Gastrocnemius medialis (tissue), 4 donors: Measurements from ENCODE around the gene CHRM1. TPM values are rescaled to one million over a fixed set of nuclear protein-coding genes. Genes with fewer than 3 reads are reported as not detected.

Source experiments
- ATAC-seq, 2 donors: fragments of 150-250 bp; one replicate each; pipeline ENCODE4 v1.9.1; 2016
- DNase-seq, 2 donors: peaks; one replicate each; pipeline ENCODE4 v3.0.0-alpha.2; 2019
- H3K27ac ChIP-seq, 4 donors: fragments of 200-600 bp; sonication (generic); 1 replicate in 1 of 4; 2 replicates in 3 of 4; pipeline ENCODE4 v1.5.1; 2016 to 2018; ENCODE audit warnings: mild to moderate bottlenecking in 2 of 4, moderate library complexity in 1 of 4
- H3K27me3 ChIP-seq, 3 donors: fragments of 200-600 bp; sonication (generic) in 2 of 3; 1 replicate in 1 of 3; 2 replicates in 2 of 3; pipeline versions ENCODE4 v1.5.1 to v1.6.0; 2016 to 2019; ENCODE audit warnings: mild to moderate bottlenecking in 1 of 3, moderate library complexity in 1 of 3
- H3K36me3 ChIP-seq, 2 donors: fragments of 200-600 bp; sonication (generic) in 1 of 2; one replicate each; pipeline ENCODE4 v1.5.1; 2017 to 2018
- H3K4me1 ChIP-seq, 2 donors: fragments of 200-600 bp; sonication (generic) in 1 of 2; one replicate each; pipeline ENCODE4 v1.5.1; 2016 to 2017; ENCODE audit warnings: mild to moderate bottlenecking in 2 of 2
- H3K4me3 ChIP-seq, 4 donors: fragments of 200-600 bp; sonication (generic) in 3 of 4; 1 replicate in 1 of 4; 2 replicates in 3 of 4; pipeline ENCODE4 v1.5.1; 2016 to 2019; ENCODE audit warnings: mild to moderate bottlenecking in 2 of 4
- H3K9me3 ChIP-seq, 3 donors: fragments of 200-600 bp; sonication (generic) in 2 of 3; 1 replicate in 1 of 3; 2 replicates in 2 of 3; pipeline ENCODE4 v1.5.1; 2016 to 2019
- POLR2A ChIP-seq, 2 donors: fragments of 450-650 bp; IDR thresholded peaks; one replicate each; pipeline ENCODE4 v1.6.1; 2017; ENCODE audit warnings: antibody characterized with exemption in 2 of 2, mild to moderate bottlenecking in 2 of 2, moderate library complexity in 2 of 2
- in situ Hi-C, 4 donors: fragments of 200-750 bp; cut with MboI; loops; one replicate each; pipeline versions ENCODE4 v1.15.0 to v1.8.0; 2017; ENCODE audit warnings: low sequenced_read_pairs in 4 of 4
- intact Hi-C: fragments of 100-400 bp; cut with DNase I; formaldehyde crosslinking; loops from one replicate; pipeline ENCODE4 v1.15.1; 2023; ENCODE audit warnings: low total_unique reads
- total RNA-seq, 4 donors: library from RNA; depleted of rRNA; stranded (reverse); fragments of >200 nt; gene quantifications; one replicate each; pipeline versions ENCODE4 v1.1.0 to v1.2.3, GENCODE V29; 2016
- TF ChIP-seq, protein P1 (sequence below), 5 experiments: fragments of 450-650 bp in 3 of 5; fragments of 200-600 bp in 2 of 5; sonication (generic) in 2 of 5; IDR thresholded peaks in 4 of 5; conservative IDR thresholded peaks in 1 of 5; 1 replicate in 4 of 5; 2 replicates in 1 of 5; pipeline ENCODE4 v1.5.1; 2016 to 2019; ENCODE audit warnings: antibody characterized with exemption in 5 of 5, mild to moderate bottlenecking in 3 of 5, moderate library complexity in 3 of 5

CHRM1 gene
- total RNA-seq, 4 donors from 2014 or later: not detected

DNA sequence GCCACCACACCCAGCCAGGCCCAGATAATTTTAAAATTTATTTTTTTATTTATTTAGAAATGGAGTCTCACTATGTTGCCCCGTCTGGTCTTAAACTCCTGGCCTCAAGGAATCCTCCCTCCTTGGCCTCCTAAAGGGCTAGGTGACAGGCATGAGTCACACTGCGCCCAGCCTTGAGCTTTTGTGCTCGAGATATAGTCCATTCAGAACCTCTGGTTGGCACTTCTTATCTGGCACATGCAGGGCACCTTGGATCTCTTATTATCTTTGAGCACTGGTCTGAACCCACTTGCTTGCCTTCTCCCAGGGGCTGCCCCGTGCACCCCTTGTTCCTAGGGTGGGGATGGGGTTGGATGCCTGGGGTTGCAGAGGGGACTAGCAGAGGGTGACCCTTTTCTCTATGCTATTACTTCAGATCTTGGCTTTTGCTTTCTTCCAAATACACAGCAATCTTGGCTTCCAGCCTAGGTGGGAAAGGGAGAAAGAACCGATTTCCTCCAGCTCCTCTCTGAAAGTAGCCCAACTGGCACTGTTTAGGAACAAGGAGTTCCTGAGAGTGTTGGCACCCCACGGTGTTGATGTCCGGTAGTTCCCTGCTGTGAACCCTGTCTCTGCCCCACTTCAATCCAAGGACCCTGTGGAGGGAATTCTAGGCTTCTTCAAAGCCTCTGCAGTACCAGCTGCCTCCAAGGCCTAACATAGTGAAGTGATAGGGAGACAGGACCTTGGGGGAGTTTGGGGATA is 41.8 kb downstream of the CHRM1 start:
- peak in 1 of 2 donors; percentile 18 for ATAC-seq
- TF ChIP-seq, protein P1, sequence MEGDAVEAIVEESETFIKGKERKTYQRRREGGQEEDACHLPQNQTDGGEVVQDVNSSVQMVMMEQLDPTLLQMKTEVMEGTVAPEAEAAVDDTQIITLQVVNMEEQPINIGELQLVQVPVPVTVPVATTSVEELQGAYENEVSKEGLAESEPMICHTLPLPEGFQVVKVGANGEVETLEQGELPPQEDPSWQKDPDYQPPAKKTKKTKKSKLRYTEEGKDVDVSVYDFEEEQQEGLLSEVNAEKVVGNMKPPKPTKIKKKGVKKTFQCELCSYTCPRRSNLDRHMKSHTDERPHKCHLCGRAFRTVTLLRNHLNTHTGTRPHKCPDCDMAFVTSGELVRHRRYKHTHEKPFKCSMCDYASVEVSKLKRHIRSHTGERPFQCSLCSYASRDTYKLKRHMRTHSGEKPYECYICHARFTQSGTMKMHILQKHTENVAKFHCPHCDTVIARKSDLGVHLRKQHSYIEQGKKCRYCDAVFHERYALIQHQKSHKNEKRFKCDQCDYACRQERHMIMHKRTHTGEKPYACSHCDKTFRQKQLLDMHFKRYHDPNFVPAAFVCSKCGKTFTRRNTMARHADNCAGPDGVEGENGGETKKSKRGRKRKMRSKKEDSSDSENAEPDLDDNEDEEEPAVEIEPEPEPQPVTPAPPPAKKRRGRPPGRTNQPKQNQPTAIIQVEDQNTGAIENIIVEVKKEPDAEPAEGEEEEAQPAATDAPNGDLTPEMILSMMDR (IDR thresholded peaks at IDR 0.05 in 4 of 5, conservative IDR thresholded peaks at IDR 0.05 in 1 of 5): no peak
- no peak for TF ChIP-seq POLR2A (IDR thresholded peaks at IDR 0.05)
- intact Hi-C loops (no loop called here), in situ Hi-C loops (loop anchor here in 1 of 4 donors (25.0 kb wide), 1 partner anchor 767 kb away; the partner anchor contains the start of gene INCENP)
- Histone ChIP-seq H3K4me1 (peaks cover 36 to 39% of the 10 kb centered on the region in 2 donors), H3K9me3 (no peaks in the 10 kb centered on the region), H3K36me3 (peaks cover 3 to 21% of the 10 kb centered on the region in 2 donors), H3K27ac (peak overlapping the region; percentile 96 to 100 (median 98)), H3K4me3 (peak overlapping the region; percentile 78 to 99 (median 97)), H3K27me3 (no peaks in the 10 kb centered on the region)
- peak; percentile 38 to 66 for DNase-seq

DNA sequence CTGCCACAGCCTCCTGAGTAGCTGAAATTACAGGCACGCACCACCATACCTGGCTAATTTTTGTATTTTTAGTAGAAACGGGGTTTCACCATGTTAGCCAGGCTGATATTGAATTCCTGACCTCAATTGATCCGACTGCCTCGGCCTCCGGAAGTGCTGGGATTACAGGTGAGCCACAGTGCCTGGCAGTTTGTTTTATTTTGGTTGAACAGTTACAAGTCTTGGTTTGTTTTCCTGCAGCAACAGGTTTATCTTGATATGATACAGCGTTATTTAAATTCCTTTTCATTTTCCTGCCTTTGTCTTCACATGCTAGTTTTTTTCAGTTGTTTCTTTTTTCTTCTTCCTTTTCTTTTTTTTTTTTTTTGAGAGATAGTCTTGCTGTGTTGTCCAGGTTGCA is 44.5 kb downstream of the CHRM1 start:
- in situ Hi-C loops: loop anchor here in 1 of 4 donors (25.0 kb wide), 1 partner anchor 764 kb away; the partner anchor contains the start of gene INCENP
- H3K4me1 ChIP-seq: peaks cover 13 to 16% of the 10 kb centered on the region in 2 donors
- no peak for ATAC-seq
- H3K9me3 ChIP-seq: no peaks in the 10 kb centered on the region
- DNase-seq: no peak
- TF ChIP-seq POLR2A (IDR thresholded peaks at IDR 0.05): no peak
- TF ChIP-seq, protein P1 (IDR thresholded peaks at IDR 0.05 in 4 of 5, conservative IDR thresholded peaks at IDR 0.05 in 1 of 5): no peak
- no peak overlapping the region for H3K4me3 ChIP-seq
- H3K36me3 ChIP-seq: no peaks in the 10 kb centered on the region
- no peak overlapping the region for H3K27ac ChIP-seq
- intact Hi-C loops: no loop called here
- H3K27me3 ChIP-seq: no peaks in the 10 kb centered on the region

DNA sequence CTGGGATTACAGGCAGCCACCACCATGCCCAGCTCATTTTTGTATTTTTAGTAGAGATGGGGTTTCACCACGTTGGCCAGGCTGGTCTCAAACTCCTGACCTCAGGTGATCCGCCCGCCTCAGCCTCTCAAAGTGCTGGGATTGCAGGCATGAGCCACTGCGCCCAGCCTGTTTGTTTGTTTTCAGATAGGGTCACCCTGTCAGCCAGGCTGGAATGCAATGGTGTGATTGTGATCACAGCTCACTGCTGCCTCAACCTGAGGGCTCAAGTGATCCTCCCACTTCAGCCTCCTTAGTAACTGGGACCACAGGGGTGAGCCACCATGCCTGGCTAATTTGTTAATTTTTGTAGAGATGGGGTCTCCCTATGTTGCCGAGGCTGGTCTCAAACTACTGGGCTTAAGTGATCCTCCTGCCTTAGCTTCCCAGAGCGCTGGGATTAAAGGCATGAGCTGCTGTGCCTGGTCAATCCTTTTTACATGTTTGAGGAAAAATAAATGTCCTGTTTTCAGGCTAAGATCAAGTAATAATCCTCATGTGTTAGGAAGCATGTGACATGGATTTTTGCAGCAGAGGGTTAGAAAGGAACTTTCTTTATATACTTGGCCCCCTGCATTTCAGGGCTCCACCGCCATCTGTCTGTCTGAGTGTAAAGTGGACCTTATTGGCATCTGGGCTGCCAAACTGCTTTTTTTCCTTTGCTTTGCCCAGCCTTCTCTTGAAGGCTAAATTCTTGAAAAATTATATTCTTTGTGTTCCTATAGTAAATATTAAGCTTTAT is 45.3 kb downstream of the CHRM1 start:
- in situ Hi-C loops: loop anchor here in 1 of 4 donors (25.0 kb wide), 1 partner anchor 764 kb away; the partner anchor contains the start of gene INCENP
- intact Hi-C loops: no loop called here
- DNase-seq: no peak
- Histone ChIP-seq H3K9me3 (no peaks in the 10 kb centered on the region), H3K36me3 (no peaks in the 10 kb centered on the region), H3K27ac (no peak overlapping the region), H3K4me1 (peaks cover 13 to 16% of the 10 kb centered on the region in 2 donors), H3K27me3 (no peaks in the 10 kb centered on the region), H3K4me3 (no peak overlapping the region)
- TF ChIP-seq, protein P1 (IDR thresholded peaks at IDR 0.05 in 4 of 5, conservative IDR thresholded peaks at IDR 0.05 in 1 of 5): no peak
- TF ChIP-seq POLR2A (IDR thresholded peaks at IDR 0.05): no peak
- no peak for ATAC-seq

DNA sequence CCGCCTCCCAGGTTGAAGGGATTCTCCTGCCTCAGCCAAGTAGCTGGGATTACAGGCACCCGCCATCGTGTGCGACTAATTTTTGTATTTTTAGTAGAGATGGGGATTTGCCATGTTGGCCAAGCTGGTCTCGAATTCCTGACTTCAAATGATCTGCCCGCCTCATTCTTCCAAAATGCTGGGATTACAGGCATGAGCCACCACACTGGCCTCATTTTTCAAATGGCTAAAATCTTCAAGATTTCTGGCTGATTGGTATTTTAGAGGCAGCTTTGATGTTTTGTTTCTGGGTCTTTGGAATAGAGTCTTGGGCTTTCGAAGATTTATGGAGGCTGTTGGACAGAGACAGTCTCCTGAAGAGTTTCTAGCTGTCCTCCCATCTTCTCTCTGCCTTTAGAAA is 46.3 kb downstream of the CHRM1 start:
- Histone ChIP-seq H3K27me3 (no peaks in the 10 kb centered on the region), H3K4me3 (no peak overlapping the region), H3K36me3 (no peaks in the 10 kb centered on the region), H3K27ac (no peak overlapping the region), H3K4me1 (peaks cover 7 to 10% of the 10 kb centered on the region in 2 donors), H3K9me3 (no peaks in the 10 kb centered on the region)
- intact Hi-C loops (no loop called here), in situ Hi-C loops (loop anchor here (25.0 kb wide), 2 partner anchors 488 to 763 kb away; partner anchors contain the start of gene INCENP (in 1 of the 4))
- ATAC-seq: no peak
- DNase-seq: no peak
- TF ChIP-seq, protein P1 (IDR thresholded peaks at IDR 0.05 in 4 of 5, conservative IDR thresholded peaks at IDR 0.05 in 1 of 5): no peak
- TF ChIP-seq POLR2A (IDR thresholded peaks at IDR 0.05): no peak
